Amygdala (tissue), 56 donors: ENCODE data around the gene FAM120A.

Source experiments
- DNase-seq, 56 donors: peaks; one replicate each; lab custom pipeline; 2025; lab: John Stamatoyannopoulos, UW

The FAM120A gene

GRCh38 chr9:93552923-93553322 is 101.4 kb downstream of the FAM120A start:
- DNase-seq, result no peak

GRCh38 chr9:93555370-93555769 is 103.9 kb downstream of the FAM120A start:
- DNase-seq, result no peak

GRCh38 chr9:93557366-93558137 is 106.1 kb downstream of the FAM120A start:
- DNase-seq, result no peak

GRCh38 chr9:93558503-93558902 is 107.0 kb downstream of the FAM120A start:
- no peak for DNase-seq

GRCh38 chr9:93560991-93561390 is 109.5 kb downstream of the FAM120A start:
- no peak for DNase-seq

GRCh38 chr9:93562157-93562556 is 110.7 kb downstream of the FAM120A start:
- no peak for DNase-seq

- DNase-seq, result no peak
Measured at GRCh38 chr9:93565089-93565488, 113.6 kb downstream of the FAM120A start.

- DNase-seq, result peak; percentile 69 to 100 (median 96)
Measured at GRCh38 chr9:93566408-93567270, 115.2 kb downstream of the FAM120A start.

- DNase-seq, result peak in 1 of 56 donors; percentile 48
Measured at GRCh38 chr9:93567271-93567959, 115.9 kb downstream of the FAM120A start.

GRCh38 chr9:93568169-93568568 is 116.7 kb downstream of the FAM120A start:
- DNase-seq, result no peak

- DNase-seq, result no peak
Measured at GRCh38 chr9:93569621-93570174, 118.2 kb downstream of the FAM120A start.

GRCh38 chr9:93572221-93572620 is 120.7 kb downstream of the FAM120A start:
- DNase-seq, result no peak

GRCh38 chr9:93572636-93573515 is 121.4 kb downstream of the FAM120A start:
- no peak for DNase-seq

- no peak for DNase-seq
Measured at GRCh38 chr9:93573516-93573828, 122.0 kb downstream of the FAM120A start.

- no peak for DNase-seq
Measured at GRCh38 chr9:93574091-93574899, 122.8 kb downstream of the FAM120A start.

GRCh38 chr9:93574900-93575795 is 123.7 kb downstream of the FAM120A start:
- DNase-seq, result no peak

GRCh38 chr9:93575796-93576257 is 124.3 kb downstream of the FAM120A start:
- peak in 20 of 56 donors; percentile 18 to 62 (median 36) for DNase-seq
